ENCODE measurements around the gene HNRNPL.
"Not testable (repeated sequence)": the region's sequence is repeated elsewhere in the genome, so short reads cannot be mapped to it uniquely, and the experiment has no call there.

The HNRNPL gene

GRCh38 chr19:38830039-38830733 is 19.6 kb downstream of the HNRNPL start:
- DNase-seq (ENCODE audit: low read depth in 2 of 2): no peak

GRCh38 chr19:38829203-38829602 is 20.6 kb downstream of the HNRNPL start:
- DNase-seq (ENCODE audit: low read depth in 2 of 2): not testable (repeated sequence)

GRCh38 chr19:38826856-38827551 is 22.8 kb downstream of the HNRNPL start:
- DNase-seq (ENCODE audit: low read depth in 2 of 2): no peak

DNA sequence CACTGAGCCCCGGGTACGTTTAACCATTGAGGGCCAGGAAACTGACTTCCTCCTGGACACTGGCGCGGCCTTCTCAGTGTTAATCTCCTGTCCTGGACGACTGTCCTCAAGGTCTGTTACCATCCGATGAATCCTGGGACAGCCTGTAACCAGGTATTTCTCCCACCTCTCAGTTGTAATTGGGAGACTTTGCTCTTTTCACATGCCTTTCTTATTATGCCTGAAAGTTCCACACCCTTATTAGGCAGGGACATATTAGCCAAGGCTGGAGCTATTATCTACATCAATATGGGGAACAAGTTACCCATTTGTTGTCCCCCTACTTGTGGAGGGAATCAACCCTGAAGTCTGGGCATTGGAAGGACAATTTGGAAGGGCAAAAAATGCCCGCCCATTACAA is 23.9 kb downstream of the HNRNPL start:
- DNase-seq (ENCODE audit: low read depth in 2 of 2): not testable (repeated sequence)

- not testable (repeated sequence) for DNase-seq (ENCODE audit: low read depth in 2 of 2)
Observed at GRCh38 chr19:38821230-38821825, 28.5 kb downstream of the HNRNPL start.

- DNase-seq (ENCODE audit: low read depth in 2 of 2): no peak
Observed at GRCh38 chr19:38819231-38819920, 30.4 kb downstream of the HNRNPL start.

- no peak for DNase-seq (ENCODE audit: low read depth in 2 of 2)
Observed at GRCh38 chr19:38817081-38817480, 32.7 kb downstream of the HNRNPL start.

DNA sequence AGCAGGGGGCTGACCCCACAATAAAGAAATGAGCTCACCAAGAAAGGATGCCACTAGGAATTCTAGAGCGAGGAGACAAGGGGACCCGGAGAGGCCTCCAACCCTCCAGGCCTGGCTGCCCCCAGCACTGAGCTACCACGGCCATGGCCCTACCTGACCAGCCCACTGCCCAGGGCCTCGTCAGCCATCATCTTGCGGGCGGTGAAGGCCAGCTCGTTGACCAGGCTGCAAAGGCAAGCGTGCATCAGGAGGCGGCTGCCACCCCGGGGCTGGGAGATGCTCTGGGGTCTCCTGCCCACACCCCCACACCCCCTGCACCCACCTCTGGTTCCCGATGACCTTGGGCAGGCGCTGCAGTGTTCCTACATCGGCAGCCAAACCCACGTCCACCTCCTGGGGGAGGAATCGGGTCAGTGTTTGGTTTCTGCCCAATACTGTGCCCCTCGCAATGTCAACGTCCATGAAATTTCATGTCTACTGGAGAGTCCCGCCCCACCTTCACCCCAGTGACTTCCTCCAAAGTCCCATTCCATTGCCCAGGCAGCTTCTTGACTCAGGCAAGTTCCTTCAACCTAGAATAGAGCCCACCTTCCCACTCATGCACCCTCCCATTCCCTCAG is 33.5 kb downstream of the HNRNPL start:
- DNase-seq (ENCODE audit: low read depth in 2 of 2): no peak

DNA sequence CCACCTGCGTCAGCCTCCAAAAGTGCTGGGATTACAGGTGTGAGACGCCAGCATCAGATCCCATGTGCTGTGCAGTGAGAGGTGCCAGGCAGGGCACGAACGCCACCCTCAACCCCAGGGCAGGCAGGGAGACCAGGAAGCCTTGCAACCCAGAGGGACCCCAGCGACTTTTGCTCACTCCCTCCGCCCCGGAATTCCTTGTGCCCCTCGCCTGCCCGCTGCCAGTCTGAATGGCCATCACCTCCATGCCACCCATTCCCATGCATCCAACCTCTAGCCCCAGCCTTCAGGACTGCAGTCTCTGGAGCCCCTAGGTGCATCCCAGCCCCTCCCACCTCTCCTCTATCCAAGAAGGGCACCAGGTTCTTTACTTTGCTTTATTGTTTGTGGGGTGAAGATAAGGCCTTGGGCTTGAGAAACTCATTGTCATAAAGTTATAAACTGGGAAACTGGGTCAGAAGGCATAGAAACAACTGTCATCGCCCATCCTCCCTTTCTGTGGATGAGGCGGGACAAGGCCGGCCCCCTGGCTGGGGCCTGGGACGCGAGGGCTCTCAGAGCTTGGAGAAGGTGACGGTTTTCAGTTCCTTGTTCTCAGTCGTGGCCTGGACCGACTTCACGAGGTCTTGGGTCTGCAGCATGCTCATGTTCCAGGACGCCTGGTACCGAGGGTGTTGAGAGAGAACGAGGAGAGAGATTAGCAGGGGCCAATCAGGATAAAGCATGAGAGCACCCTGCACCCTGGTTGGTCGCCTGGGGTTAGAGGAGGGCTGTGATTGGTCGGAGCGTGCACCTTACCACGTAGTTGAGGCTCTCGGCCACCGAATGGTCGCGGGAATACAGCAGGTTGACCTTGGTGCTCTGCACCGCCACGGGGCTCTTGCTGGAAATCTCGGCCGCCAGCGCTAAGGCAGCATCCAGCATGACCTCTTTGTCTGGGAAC is 34.5 kb downstream of the HNRNPL start:
- DNase-seq (ENCODE audit: low read depth in 2 of 2): no peak

DNA sequence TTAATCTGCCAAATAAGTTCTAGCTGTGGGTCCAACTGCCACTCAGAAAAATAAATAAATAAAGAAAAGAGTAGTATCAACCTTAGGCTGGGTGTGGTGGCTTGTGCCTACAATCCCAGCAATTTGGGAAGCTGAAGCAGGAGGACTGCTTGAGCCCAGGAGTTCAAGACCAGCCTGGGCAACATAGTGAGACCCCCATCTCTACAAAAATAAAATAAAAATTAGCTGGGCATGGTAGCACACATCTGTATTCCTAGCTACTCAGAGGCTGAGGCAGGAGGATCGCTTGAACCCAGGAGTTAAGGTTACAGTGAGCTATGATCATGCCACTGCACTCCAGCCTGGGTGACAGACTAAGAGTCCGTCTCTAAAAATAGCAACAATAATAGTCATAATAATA is 35.9 kb downstream of the HNRNPL start:
- DNase-seq (ENCODE audit: low read depth in 2 of 2): not testable (repeated sequence)

DNA sequence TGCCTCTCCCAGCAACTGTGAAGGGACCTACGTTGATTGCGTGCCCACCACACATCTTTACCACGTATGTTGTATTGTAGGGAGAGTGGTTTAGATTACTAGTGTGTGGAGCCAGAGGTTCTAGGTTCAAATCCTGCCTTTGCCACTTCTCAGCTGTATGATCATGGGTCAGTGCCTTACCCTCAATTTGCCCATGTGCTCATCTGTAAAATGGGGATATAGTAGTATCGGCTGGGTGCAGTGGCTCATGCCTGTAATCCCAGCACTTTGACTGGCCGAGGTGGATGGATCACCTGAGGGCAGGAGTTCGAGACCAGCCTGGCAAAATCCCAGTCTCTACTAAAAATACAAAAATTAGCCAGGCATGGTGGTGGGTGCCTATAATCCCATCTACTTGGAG is 36.5 kb downstream of the HNRNPL start:
- no peak for DNase-seq (ENCODE audit: low read depth in 2 of 2)

DNA sequence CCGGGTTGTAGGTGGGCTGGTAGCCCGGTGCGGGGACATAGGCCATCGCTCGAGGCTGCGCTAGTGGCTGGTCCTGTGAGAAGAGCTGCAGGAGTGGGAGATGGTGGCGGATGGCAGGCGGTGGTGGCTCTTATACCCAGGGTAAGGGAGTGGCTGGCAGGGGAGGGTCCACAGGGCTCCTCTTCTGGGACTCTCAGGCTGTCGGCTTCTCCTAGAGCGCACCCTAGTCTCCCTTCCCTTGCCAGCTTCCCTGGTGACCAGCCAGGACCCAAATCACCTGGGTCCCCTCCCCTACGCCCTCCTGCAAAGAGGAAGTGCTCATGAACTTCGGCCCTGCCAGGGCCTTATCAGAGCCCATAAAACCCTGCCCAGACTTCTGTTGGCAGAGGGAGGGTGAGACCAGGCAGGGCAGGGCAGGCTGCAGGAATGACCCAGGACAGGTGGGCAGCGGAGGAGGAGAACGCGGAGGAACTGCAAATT is 36.9 kb downstream of the HNRNPL start, which contains the start of gene LGALS4:
Gene LGALS4, minus strand, starts transcription at position 105 of the 480 bp plus-strand sequence. Its CDS starts 59 bp downstream, at position 46.
- no peak for DNase-seq (ENCODE audit: low read depth in 2 of 2)

DNA sequence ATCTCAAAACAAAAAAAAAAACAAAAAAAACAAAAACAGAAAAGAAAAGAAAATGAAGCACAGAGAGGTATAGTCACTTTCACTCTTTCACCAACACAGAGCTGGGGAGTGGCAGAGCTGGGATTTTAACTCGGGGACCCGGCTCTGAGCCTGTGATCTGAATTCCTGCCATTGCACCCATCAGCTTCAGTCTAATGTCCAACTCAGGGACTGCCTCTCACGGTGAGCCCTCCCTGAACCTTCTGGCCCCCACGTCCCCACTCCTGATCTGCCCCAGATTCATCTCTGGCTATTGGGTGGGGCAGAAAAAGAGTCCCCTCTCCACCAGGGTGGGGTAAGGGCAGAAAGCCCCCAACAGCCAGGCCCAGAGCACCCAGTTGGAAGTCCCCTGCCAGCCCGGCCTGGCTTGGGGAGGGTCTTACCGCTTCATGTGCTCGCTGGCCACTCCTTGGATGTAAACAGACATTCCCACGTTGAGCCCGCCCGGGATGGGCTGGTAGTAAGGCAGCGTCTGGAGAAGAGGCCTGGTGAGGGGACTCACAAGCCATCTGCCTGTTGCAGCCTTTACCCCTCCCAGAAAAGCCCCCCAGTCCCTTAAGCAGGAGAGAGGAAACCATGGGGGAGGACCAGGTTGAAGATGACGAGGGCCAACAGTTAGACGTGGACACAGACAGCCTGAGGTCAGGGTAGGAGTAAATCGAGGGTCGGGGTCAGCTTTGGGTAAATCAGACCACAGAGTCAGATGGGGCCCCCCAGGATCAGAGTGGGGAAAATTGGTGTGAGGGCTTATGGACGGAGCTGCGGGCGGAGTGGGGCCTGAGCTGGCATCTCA is 37.6 kb downstream of the HNRNPL start:
- no peak for DNase-seq (ENCODE audit: low read depth in 2 of 2)

DNA sequence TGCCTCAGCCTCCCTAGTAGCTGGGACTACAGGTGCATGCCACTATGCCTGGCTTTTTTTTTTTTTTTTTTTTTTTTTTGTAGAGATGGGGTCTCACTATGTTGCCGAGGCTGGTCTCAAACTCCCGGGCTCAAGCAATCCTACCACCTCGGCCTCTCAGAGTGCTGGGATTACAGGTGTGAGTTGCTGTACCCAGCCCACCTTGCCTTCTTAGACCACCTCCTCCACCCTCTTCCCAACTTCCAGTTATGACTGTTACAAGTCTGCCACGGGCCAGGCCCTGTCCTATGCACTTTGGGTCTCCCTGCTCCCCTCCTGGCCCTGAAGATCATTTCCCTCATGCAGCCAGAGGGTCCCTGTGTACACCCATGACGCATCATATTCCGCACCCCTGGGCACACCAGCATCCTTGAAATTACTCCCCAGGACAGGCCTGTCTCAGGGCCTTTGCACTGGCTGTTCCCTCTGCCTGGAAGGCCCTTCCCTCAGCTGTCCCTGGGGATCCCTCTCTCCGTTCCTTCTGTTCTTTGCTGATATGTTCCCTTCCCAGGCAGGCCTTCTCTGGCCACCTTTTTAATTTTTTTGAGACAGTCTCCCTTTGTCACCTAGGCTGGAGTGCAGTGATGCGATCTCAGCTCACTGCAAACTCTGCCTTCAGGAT is 40.1 kb downstream of the HNRNPL start:
- DNase-seq (ENCODE audit: low read depth in 2 of 2): no peak

- DNase-seq (ENCODE audit: low read depth in 2 of 2): no peak
Observed at GRCh38 chr19:38808741-38809140, 41.0 kb downstream of the HNRNPL start.

DNA sequence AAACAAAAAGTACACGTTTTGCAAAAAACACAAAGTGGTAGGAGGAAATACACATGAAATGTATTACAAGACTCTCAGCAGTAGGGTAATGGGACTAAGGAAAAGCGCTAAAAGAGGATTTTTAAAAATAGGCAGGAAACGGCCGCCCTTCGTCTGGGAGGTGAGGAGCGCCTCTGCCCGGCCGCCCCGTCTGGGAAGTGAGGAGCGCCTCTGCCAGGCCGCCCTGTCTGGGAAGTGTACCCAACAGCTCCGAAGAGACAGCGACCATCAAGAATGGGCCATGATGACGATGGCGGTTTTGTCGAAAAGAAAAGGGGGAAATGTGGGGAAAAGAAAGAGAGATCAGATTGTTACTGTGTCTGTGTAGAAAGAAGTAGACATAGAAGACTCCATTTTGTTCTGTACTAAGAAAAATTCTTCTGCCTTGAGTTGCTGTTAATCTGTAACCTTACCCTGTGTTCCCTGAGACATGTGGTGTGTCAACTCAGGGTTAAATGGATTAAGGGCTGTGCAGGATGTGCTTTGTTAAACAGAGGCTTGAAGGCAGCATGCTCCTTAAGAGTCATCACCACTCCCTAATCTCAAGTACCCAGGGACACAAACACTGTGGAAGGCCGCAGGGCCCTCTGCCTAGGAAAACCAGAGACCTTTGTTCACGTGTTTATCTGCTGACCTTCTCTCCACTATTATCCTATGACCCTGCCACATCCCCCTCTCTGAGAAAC is 42.2 kb downstream of the HNRNPL start:
- not testable (repeated sequence) for DNase-seq (ENCODE audit: low read depth in 2 of 2)

DNA sequence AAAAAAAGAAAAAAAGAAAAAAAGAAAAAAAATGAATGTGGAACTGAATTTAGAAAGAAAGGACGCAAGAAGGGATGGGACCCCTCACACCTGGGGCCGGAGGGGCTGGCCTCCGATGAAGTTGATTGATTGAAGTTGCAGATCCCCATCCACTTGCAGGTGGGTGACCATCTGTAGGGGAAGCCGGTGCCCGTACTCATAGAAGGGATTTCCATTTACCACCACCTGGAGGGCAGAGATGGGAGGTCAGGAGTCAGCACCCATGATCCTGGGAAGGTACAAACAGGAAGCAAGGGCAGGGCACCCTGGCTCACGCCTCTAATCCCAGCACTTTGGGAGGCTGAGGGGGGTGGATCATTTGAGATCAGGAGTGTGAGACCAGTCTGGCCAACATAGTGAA is 43.4 kb downstream of the HNRNPL start:
- DNase-seq (ENCODE audit: low read depth in 2 of 2): no peak

GRCh38 chr19:38805180-38805579 is 44.6 kb downstream of the HNRNPL start:
- no peak for DNase-seq (ENCODE audit: low read depth in 2 of 2)

All from stimulated activated CD4-positive, alpha-beta T cell treated with anti-CD3 and anti-CD28 coated beads, Interleukin-1b, Interleukin-23, amount 100 ng/mL, for 1 hour (primary cell).